AG04450 (cell line): ENCODE data around the gene CASP3. TPM values are rescaled to one million over a fixed set of nuclear protein-coding genes. Genes with fewer than 3 reads are reported as not detected.

ENCODE experiments used
- CTCF ChIA-PET: fragments of 300-600, 350-600 bp; formaldehyde crosslinking; extraction: SDS; loops from one replicate; lab custom pipeline; 2022; ENCODE audit warnings: antibody characterized with exemption, inconsistent platforms; lab: Charles Lee
- POLR2A ChIA-PET: fragments of 350-600 bp; formaldehyde crosslinking; extraction: SDS; loops from one replicate; lab custom pipeline; 2021; ENCODE audit warnings: antibody characterized with exemption, inconsistent platforms; lab: Yijun Ruan, JAX
- DNase-seq: peaks from one replicate; pipeline ENCODE4 v3.0.0-alpha.2; 2011; ENCODE audit warnings: low read depth, low spot score
- H3K27ac ChIP-seq: one replicate; pipeline ENCODE4 v1.5.1; 2012; ENCODE audit warnings: low read depth, low read length, control low read depth
- H3K27me3 ChIP-seq: one replicate; pipeline ENCODE4 v1.6.0; 2012; ENCODE audit warnings: low read length; ENCODE audit not compliant: control insufficient read depth, insufficient read depth
- H3K4me3 ChIP-seq: 2 replicates; pipeline ENCODE4 v1.5.1; 2011; ENCODE audit warnings: mild to moderate bottlenecking, low read depth, low read length, control low read depth
- H3K9me3 ChIP-seq: 2 replicates; pipeline ENCODE4 v1.5.1; 2012; ENCODE audit warnings: low read length; ENCODE audit not compliant: control insufficient read depth, insufficient read depth
- CTCF ChIP-seq: IDR thresholded peaks from 2 replicates; pipeline ENCODE4 v1.5.1; 2011; ENCODE audit warnings: low read depth, low read length, control low read depth, inconsistent platforms
- polyA minus RNA-seq: library from RNA; depleted of rRNA, polyadenylated mRNA; stranded (reverse); fragments of >200 nt; gene quantifications from 2 replicates; pipeline ENCODE4 v1.2.3, GENCODE V29; 2011; rRNA and poly(A)+ RNA removed
- polyA plus RNA-seq: library from polyadenylated mRNA; depleted of rRNA; stranded (reverse); fragments of >200 nt; gene quantifications from 2 replicates; pipeline ENCODE4 v1.2.3, GENCODE V29; 2011; rRNA removed

Gene CASP3
- 38.9 and 51.8 TPM in 2 replicates for polyA plus RNA-seq
- 18.6 and 20.5 TPM in 2 replicates for polyA minus RNA-seq

DNA sequence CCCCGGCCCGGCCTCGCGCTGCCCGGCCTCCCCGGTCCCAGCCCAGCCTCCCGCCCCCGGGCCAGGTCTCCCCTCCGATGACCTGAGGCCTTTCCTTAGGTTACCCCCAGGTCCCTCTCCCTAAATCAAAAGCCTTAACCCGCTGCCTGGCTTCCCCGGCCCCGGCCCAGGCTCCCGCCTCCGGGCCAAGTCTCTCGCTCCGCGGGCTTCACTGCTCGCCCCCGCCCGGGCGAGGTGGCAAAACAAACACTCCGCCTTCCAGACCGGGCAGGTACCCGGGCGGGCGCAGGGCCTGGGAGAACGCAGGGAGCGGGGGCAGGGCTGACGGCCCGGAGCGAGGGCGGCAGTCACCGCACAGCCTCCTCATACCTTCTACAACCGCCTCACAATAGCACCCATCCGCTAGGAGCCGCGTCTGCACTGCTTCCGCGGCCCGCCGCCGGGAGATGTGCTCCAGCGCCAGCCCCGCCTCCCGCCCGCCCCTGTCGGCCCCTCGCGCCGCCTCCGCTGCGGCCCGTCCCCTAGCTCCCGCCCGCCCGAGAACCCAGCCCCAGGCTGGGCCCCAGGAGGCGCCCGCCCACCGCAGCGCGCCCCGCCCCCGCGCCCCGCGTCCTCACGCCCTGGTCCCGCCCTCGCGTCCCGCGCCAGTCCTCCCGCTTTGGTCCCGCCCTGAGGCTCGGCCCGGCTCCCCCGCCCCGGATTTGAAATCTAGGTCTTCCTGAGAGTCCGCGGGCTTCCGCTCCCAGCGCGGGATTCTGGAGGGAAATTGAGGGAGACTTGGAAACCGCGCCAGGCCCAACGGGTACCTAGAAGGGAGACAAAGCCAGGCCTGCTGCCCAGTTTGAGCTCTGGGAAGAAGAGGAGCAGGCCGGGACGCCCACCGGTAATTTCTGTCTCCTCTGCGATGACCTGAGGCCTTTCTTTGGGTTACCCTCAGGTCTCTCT, at the start of gene CASP3, which contains the start of gene PRIMPOL:
CASP3 (minus strand) TSS at position 422 of the 945 bp plus-strand sequence. CDS start 10,994 bp downstream, outside the sequence.
PRIMPOL (plus strand) TSS at position 713 of the 945 bp plus-strand sequence. CDS start 7,403 bp downstream, outside the sequence.
- TF ChIP-seq CTCF, result peak; percentile 38
- Histone ChIP-seq H3K27ac (peak within 1 kb of the TSS; percentile 77), H3K27me3 (no peaks in the 10 kb centered on the region), H3K4me3 (peak within 1 kb of the TSS; percentile 81), H3K9me3 (no peaks in the 10 kb centered on the region)
- ChIA-PET POLR2A (interaction anchor here (0.5 to 2.8 kb wide), 12 partner anchors 13 to 617 kb away, joined by 3 to 30 read pairs (median 3); partner anchors contain the start of gene CENPU), CTCF (interaction anchor here (0.6 to 1.3 kb wide), 11 partner anchors 11 to 911 kb away, joined by 3 to 9 read pairs (median 4); no protein-coding TSS in a partner anchor)
- peak; percentile 78 for DNase-seq

DNA sequence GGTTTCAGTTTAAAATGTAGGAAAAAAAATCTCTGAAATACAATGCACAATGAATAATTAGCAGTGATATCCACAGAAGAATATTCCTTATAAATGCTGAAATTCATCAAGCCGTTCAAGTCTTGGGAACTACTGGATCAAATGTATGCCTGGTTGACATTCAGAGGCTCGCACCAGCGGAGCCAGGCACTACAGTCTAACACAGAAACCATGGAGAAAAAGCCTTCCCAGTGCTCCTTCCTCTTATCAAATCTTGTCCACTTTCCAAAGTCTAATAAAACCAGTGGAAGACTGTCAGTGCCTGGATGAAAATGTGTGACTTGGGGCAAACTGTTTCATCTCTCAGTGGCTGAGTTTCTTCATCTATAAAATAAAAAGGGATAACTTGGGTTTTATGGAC, 48.7 kb upstream of the CASP3 start:
- H3K9me3 ChIP-seq, result no peaks in the 10 kb centered on the region
- POLR2A ChIA-PET, result no interaction called here
- CTCF ChIA-PET, result interaction anchor here (0.7 kb wide), 1 partner anchor 47 kb away, joined by 3 read pairs; no protein-coding TSS in a partner anchor
- H3K27ac ChIP-seq, result no peak overlapping the region
- no peak overlapping the region for H3K4me3 ChIP-seq
- H3K27me3 ChIP-seq, result no peaks in the 10 kb centered on the region
- TF ChIP-seq CTCF, result no peak
- DNase-seq, result no peak

DNA sequence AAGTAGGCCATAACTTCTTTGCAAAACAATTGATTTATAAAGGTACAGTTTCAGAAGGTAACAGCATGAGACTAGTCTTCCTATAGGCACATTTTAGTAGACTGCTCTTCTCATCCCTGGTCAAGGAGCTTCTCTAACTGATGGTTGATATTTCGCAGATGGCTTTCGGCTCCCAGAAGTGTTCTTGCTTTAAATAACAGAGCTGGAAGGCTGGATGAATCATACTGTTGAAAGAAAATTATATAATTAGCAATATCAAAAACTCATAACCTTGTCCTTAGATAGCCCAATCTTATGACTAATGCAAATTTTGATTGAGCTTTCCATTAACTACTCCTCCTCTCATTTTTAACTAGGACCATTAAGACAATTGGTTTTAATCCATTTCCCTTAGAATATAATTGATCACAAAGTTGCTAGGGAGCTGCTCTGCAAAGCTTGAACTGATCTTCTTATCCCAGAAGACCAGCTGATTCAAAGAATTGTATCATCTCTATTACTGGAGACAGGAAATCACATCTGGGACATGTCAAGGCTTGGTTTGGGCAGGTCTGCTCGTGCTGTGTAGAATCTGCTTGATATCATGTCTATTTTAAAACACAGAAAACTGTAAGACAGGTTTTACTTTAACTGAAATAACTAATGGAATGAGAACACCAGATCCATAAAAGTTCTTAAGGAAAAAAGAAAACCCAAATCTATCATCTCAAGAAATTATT, 46.1 kb upstream of the CASP3 start:
- ChIA-PET POLR2A (interaction anchor here (0.9 kb wide), 1 partner anchor 47 kb away, joined by 3 read pairs; the partner anchor contains the start of gene CASP3), CTCF (interaction anchor here (1.8 kb wide), 1 partner anchor 431 kb away, joined by 6 read pairs; no protein-coding TSS in a partner anchor)
- Histone ChIP-seq H3K27me3 (no peaks in the 10 kb centered on the region), H3K27ac (no peak overlapping the region), H3K9me3 (no peaks in the 10 kb centered on the region), H3K4me3 (no peak overlapping the region)
- no peak for TF ChIP-seq CTCF
- no peak for DNase-seq

- Histone ChIP-seq H3K27me3 (no peaks in the 10 kb centered on the region), H3K4me3 (no peak overlapping the region), H3K9me3 (no peaks in the 10 kb centered on the region), H3K27ac (no peak overlapping the region)
- ChIA-PET CTCF (interaction anchor here (1.8 kb wide), 1 partner anchor 430 kb away, joined by 6 read pairs; no protein-coding TSS in a partner anchor), POLR2A (interaction anchor here (0.9 kb wide), 1 partner anchor 46 kb away, joined by 3 read pairs; the partner anchor contains the start of gene CASP3)
- TF ChIP-seq CTCF, result no peak
- no peak for DNase-seq
These were observed 45.2 kb upstream of the CASP3 start for GRCh38 chr4:184694412-184694956.
